Kidney (tissue), 14 donors: ENCODE measurements around the gene IMPACT. TPM values are rescaled to one million over a fixed set of nuclear protein-coding genes. Genes with fewer than 3 reads are reported as not detected.

Experiments used
- DNase-seq, 5 donors: peaks; one replicate each; pipeline ENCODE4 v3.0.0-alpha.2; 2013 to 2020
- FAIRE-seq: peaks from 2 replicates; lab custom pipeline; 2012; peaks lifted over from hg19 to GRCh38; lab: Jason Lieb, UNC
- H3K27ac ChIP-seq, 2 donors: one replicate each; pipeline ENCODE4 v1.7.0; 2013; ENCODE audit warnings: low read depth in 2 of 2, low read length in 2 of 2, inconsistent platforms in 1 of 2
- H3K27me3 ChIP-seq: one replicate; pipeline ENCODE4 v1.7.1; 2013; ENCODE audit warnings: low read length, inconsistent platforms; ENCODE audit not compliant: control insufficient read depth, insufficient read depth
- H3K36me3 ChIP-seq, 3 donors: one replicate each; pipeline versions ENCODE4 v1.7.0 to v1.7.1; 2013; ENCODE audit warnings: low read length in 3 of 3, control low read depth in 1 of 3, inconsistent platforms in 1 of 3; ENCODE audit not compliant: insufficient read depth in 3 of 3, control insufficient read depth in 2 of 3
- H3K4me1 ChIP-seq, 3 donors: one replicate each; pipeline versions ENCODE4 v1.7.0 to v1.7.1; 2013; ENCODE audit warnings: low read length in 3 of 3, inconsistent platforms in 1 of 3, low read depth in 1 of 3; ENCODE audit not compliant: control insufficient read depth in 2 of 3, insufficient read depth in 2 of 3
- H3K4me3 ChIP-seq, 3 donors: one replicate each; pipeline versions ENCODE4 v1.7.0 to v1.8.1; 2013; ENCODE audit warnings: low read length in 3 of 3, control low read depth in 1 of 3, inconsistent platforms in 1 of 3
- H3K9ac ChIP-seq, 3 donors: one replicate each; pipeline versions ENCODE4 v1.7.0 to v1.7.1; 2013; ENCODE audit warnings: low read length in 3 of 3, control low read depth in 1 of 3, inconsistent platforms in 1 of 3
- H3K9me3 ChIP-seq, 3 donors: one replicate each; pipeline versions ENCODE4 v1.7.0 to v1.7.1; 2013; ENCODE audit warnings: low read length in 3 of 3, control low read depth in 1 of 3, inconsistent platforms in 1 of 3; ENCODE audit not compliant: control insufficient read depth in 2 of 3, insufficient read depth in 1 of 3
- intact Hi-C: fragments of 100-400 bp; cut with DNase I; formaldehyde crosslinking; loops from one replicate; pipeline ENCODE4 v1.11.1; 2022
- polyA plus RNA-seq: library from polyadenylated mRNA; stranded (reverse); fragments of 350-450 nt; fragmentation: Illumina TruSeq; extraction: RNeasy Lipid Tissue Mini Kit (QIAGEN cat#74804); gene quantifications from one replicate; pipeline ENCODE4 v1.2.3, GENCODE V29; 2014; ENCODE audit warnings: low read depth, low replicate concordance; ENCODE audit not compliant: insufficient read depth
- total RNA-seq: library from RNA; stranded (reverse); fragmentation: NEBNext Ultra II Directional; extraction: Animal tissue kit (Norgen Biotek cat#: 25700); gene quantifications from one replicate; pipeline ENCODE4 v1.2.1, GENCODE V29; 2021
- TF ChIP-seq, protein P1 (sequence below): IDR thresholded peaks from 3 replicates; pipeline ENCODE4 v1.5.1; 2012; ENCODE audit warnings: mild to moderate bottlenecking, moderate library complexity, borderline replicate concordance; ENCODE audit not compliant: insufficient read depth; ENCODE audit errors: extremely low read depth
- donor health status: control.
- donor health status: control.
- donor health status: control.
- donor health status: control.
- donor health status: control.
- donor health status: DM: yes; HTN: yes; CAD: no.
- donor health status: Normal renal cell carcinoma (clear cell type).

The IMPACT gene
- total and polyA plus RNA-seq, 2 donors from 2014 or later = 21.7 to 38.0 TPM

DNA sequence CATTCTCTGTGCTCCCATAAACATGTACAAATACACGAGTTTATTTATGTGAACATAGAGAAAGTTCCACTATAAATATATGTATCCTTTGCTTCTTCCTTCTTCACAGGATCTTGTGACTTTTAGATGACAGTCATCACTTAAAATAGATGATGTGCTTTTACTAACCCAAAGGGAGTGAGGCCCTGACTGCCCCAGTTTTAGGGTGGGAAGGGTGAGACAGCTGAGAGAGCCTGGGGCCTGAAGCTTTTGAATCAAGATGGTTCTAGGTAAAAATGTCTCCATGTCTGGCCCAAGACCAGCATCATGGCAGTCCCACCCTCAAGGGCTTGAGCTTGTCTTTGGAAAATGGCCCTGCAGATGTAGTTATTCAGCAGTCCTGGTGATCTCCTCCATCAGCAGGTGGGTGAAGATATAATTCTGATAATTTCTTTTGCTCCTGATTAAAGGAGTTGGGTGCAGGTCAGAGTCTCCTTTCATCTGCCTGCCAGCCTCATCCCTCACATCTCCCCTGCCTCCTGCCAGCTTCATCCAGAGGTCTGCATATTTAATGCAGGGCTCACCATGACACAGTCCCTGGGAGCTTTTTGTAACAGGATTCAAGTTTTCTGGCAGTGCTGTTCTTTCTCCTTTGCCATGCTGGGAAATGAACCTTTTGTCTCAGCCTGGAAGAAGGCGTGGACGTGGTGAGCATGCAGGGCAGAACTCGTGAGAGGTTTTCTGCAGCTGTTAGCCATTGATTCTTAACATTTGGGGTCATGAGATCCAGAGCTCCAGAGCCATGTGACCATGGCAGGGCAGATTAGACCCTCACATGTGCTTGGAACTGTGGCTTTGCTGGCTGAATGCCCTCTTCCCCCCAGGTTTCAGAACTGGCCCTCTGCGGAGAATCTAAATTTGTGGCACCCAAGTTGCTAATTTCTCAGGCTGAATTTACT, 36.6 kb downstream of the IMPACT start:
- DNase-seq (no peak), FAIRE-seq (no peak)
- Histone ChIP-seq H3K36me3 (peaks cover 0 to 2% (median 0%) of the 10 kb centered on the region in 3 donors), H3K27me3 (no peaks in the 10 kb centered on the region), H3K4me3 (no peak overlapping the region), H3K4me1 (no peaks in the 10 kb centered on the region), H3K9me3 (no peaks in the 10 kb centered on the region), H3K9ac (no peak overlapping the region), H3K27ac (no peak overlapping the region)
- TF ChIP-seq, protein P1, sequence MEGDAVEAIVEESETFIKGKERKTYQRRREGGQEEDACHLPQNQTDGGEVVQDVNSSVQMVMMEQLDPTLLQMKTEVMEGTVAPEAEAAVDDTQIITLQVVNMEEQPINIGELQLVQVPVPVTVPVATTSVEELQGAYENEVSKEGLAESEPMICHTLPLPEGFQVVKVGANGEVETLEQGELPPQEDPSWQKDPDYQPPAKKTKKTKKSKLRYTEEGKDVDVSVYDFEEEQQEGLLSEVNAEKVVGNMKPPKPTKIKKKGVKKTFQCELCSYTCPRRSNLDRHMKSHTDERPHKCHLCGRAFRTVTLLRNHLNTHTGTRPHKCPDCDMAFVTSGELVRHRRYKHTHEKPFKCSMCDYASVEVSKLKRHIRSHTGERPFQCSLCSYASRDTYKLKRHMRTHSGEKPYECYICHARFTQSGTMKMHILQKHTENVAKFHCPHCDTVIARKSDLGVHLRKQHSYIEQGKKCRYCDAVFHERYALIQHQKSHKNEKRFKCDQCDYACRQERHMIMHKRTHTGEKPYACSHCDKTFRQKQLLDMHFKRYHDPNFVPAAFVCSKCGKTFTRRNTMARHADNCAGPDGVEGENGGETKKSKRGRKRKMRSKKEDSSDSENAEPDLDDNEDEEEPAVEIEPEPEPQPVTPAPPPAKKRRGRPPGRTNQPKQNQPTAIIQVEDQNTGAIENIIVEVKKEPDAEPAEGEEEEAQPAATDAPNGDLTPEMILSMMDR = no peak
- intact Hi-C loops = no loop called here

DNA sequence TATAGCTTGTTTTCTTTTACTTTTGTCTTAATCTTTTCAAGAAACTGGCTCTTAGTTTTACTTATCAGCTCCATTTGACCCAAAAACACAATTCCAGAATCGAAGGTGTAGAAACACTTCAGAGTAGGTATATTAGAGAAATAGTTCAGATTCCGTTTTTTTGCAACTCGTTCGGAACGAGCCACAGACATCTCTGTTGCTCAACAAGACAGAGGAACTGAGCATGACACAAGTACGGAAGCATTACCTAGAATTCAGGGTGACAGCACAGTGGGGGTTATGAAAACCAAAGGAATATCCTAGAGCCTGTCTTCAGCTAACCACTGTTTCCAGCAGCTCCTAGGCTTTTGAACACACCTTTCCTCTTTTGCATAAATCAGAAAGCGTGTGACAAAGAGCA, 39.0 kb downstream of the IMPACT start:
- no peak overlapping the region for H3K4me3 ChIP-seq
- no peak overlapping the region for H3K9ac ChIP-seq
- TF ChIP-seq, protein P1 = no peak
- intact Hi-C loops = no loop called here
- H3K27me3 ChIP-seq = no peaks in the 10 kb centered on the region
- peaks cover 0 to 1% (median 0%) of the 10 kb centered on the region in 3 donors for H3K36me3 ChIP-seq
- DNase-seq (no peak), FAIRE-seq (no peak)
- no peaks in the 10 kb centered on the region for H3K4me1 ChIP-seq
- no peaks in the 10 kb centered on the region for H3K9me3 ChIP-seq
- no peak overlapping the region for H3K27ac ChIP-seq

DNA sequence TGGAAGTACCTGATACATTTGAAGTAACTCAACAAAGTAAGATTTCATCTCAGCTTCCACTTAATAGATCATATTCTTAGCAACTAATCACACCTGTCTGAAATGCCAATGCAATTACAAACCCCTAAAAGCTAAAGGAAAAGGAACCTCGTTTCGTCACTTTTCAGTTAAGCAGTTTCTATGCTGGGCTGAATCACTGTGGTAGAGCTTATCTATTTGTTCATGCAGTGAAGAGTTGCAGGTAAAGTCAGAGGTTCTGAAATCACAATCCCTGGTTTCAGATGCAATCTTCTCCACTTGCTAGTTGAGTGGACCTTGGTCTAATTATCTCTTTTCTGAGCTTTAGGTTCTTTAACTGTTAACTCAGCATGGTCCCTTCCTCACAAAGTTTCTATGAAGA, 40.3 kb downstream of the IMPACT start:
- Histone ChIP-seq H3K27ac (no peak overlapping the region), H3K4me3 (no peak overlapping the region), H3K9me3 (no peaks in the 10 kb centered on the region), H3K9ac (no peak overlapping the region), H3K36me3 (no peaks in the 10 kb centered on the region), H3K4me1 (no peaks in the 10 kb centered on the region), H3K27me3 (no peaks in the 10 kb centered on the region)
- TF ChIP-seq, protein P1 = no peak
- FAIRE-seq = no peak
- DNase-seq = no peak
- intact Hi-C loops = no loop called here
